NCI-H748 (cell line): ENCODE data around the gene VPS37B.
"Not testable (repeated sequence)": the region's sequence is repeated elsewhere in the genome, so short reads cannot be mapped to it uniquely, and the experiment has no call there.

Experiments
- DNase-seq: peaks from one replicate; lab custom pipeline; 2025; ENCODE audit not compliant: unreplicated experiment; lab: John Stamatoyannopoulos, UW

VPS37B gene

DNA sequence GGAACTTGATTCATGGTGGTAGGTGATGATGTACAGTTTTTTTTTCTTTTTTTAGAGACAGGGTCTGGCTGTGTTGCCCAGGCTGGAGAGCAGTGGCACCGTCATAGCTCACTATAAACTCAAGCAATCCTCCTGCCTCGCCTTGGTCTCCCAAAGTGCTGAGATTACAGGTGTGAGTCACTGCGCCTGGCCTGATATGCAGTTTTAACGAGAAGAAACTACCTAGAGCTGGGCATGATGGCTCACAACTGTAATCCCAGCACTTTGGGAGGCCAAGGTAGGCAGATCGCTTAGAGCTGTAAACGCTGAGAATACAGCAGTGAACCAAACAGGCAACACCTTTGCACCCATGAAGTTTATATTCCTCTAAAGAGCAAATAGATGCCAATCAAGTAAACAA lies 13.0 kb upstream of the VPS37B start:
- no peak for DNase-seq

GRCh38 chr12:122905258-122905657 lies 9.3 kb upstream of the VPS37B start:
- DNase-seq = not testable (repeated sequence)

DNA sequence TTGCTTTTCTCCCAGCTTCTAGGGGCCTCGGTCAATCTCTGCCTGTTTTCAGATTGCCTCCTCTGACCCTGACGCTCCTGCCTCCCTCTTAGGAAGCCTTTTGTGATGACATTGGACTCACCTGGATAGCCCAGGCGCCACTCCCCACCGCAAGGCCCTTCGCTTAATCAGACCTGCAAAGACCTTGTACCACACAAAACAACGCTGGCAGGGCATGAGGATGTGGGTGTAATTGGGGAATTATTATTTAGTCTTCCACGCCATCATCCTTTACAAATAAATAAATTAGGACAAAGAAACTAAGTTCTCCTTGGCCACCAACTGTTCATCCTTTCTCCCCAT lies 7.7 kb upstream of the VPS37B start:
- DNase-seq = no peak

DNA sequence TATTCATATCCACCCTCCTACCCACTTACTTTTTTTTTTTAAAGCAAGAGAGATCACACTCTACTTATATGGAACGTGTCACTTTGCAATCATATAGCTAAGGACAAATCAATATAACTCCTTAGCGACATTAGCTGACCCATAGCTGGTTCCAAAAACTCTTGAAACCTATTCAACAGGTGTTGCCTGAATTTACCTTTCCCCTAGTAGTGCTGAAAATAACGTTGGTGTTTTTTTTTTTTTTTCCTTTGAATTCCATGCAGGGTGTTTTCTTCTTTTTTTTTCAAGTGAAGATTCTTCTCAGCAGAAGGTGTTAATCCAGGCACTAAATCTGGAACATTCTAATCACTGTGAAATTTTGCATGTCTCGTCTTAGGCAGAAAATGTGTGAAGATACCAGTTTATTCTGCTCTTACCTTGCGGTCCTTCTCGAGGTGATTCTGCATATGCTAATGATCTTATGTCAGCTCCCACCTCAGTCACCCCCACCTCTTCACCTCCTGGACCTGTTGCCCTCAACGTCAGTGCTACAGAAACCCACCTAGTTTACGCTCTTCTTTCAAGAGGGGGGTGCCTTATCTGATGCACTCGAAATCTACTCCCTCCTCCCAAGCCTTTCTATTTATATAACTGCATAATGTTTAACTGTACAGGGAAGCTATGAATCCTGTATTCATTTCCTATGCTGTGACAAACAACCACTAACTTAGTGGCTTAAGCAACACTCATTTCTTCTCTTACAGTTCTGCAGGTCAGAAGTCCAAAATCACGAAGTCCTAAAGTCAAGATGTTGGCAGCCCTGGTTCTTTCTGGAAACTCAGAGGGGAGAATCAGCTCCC lies 7.1 kb upstream of the VPS37B start:
- no peak for DNase-seq

DNA sequence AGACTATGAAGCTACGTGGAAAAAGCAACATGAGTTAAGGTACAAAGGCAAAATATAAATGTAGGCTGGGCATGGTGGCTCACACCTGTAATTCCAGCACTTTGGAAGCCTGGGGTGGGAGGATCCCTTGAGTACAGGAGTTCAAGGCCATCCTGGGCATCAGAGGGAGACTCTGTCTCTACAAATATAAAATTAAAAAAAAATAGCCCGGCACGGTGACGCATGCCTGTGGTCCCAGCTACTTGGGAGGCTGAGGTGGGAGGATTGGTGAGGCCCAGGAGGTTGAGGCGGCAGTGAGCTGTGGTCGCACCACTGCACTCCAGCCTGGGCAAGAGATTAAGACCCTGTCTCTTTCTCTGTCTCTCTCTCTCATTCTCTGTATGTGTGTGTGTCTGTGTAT lies 4.0 kb upstream of the VPS37B start:
- DNase-seq = no peak

GRCh38 chr12:122896662-122897061 lies 738 bp upstream of the VPS37B start:
- DNase-seq = no peak

GRCh38 chr12:122895320-122895703 lies 612 bp downstream of the VPS37B start:
- no peak for DNase-seq

- DNase-seq = no peak
Observed at GRCh38 chr12:122894193-122895121, 1.5 kb downstream of the VPS37B start.

- no peak for DNase-seq
Observed at GRCh38 chr12:122893208-122894153, 2.4 kb downstream of the VPS37B start.

DNA sequence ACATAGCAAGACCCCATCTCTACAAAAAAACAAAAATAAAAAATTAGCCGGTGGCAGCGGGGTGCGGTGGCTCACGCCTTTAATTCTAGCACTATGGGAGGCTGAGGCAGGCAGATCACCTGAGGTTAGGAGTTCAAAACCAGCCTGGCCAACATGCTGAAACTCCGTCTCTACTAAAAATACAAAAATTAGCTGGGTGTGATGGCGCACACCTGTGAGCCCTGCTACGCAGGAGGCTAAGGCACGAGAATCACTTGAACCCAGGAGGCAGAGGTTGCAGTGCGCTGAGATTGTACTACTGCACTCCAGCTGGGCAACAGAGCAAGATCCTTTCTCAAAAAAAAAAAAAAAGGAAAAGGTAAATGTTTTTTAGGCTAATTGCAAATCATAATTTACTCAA lies 3.2 kb downstream of the VPS37B start:
- not testable (repeated sequence) for DNase-seq

DNA sequence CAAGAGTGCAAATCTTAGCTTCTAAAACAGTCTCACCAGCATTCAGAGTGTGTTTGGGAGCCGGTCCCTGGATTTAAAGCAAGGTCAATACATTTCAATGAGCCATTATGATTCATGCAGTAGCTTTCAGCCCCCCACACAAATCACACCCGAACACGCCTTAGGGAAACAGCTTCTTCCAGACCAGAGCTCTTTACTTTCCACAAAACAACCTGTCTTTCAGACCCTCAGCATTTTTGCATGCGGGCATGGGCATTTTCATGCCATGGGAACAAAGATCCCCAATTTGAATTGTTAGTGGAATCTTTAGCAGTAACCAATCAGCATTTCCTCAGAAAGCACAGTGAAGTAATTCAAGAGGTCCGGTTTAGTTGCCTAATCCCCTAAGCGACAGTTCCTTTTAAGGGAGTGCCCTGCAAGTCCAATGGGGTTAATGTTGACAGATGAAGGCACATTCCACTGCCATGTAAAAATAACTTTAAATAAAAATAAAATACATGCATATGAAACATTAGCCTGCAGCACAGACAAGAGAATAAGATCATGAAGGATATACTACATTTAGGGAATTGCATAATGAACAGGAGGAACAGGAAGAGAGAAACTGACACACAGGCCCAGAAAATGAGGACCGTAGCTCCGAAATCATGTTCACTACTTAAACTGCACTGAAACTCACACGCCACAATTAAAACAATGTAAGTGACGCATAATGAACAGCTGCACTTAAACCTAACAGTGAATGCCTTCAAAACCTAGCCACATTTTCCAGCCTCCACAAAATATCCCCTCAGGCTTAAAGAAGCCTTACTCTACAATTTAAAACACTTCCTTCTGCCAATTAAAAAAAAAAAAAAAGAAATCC lies 4.0 kb downstream of the VPS37B start:
- DNase-seq = no peak

DNA sequence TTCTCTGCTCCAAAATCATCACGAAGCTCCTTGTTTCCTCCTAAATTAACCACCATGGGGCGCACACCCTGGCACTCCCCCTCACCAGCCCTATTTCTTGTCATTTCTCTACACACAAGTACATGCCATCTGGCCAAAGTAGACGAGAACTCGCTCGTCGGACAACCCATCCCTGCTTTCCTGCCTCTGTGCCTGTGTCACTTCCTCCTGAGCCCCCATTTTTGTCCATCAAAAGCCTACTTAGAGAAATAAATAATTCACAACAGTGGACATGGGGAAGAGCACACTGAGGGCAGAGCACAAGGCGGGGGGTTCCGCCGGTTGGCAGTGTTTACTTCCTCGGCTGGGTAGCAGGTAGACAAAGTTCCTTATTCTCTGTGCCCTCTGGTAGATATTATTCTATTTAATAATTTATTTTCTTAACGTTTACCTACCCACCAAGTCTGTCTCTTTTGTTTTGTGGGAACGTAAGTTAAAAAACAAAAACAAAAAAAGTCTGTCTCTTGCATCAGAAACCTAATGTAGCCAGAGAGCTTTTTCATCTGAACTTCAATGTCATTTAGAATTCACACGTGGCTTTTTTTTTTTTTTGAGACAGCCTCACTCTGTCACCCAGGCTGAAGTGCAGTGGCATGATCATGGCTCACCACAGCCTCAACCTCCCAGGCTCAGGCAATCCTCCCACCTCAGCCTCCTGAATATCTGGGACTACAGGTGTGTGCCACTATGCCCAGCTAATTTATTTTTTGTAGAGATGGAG lies 6.0 kb downstream of the VPS37B start:
- no peak for DNase-seq

DNA sequence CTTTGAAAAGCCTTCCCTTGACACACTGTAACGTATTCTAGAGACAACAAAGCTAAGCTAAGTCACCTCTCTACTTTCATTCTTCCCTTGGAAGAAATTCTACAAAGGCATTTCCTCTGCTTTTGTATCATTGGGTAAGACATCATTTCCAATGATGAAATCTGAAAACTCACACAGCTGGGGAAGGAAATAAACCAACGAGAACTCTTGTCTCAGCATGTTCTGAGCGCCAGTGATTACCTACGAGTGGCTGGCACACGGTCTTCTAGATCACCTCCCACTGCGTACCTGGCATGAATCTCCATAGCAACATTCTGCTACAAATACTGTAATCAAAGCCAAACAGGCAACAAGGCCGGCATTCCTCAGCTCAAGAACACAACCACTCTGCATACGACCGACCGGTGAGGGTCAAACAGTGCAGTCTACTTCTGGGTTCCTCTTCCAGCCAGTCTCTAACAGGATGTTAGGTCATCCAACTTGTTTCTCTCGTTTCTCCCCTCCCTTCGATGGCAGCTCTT lies 7.6 kb downstream of the VPS37B start:
- DNase-seq = peak; percentile 68

DNA sequence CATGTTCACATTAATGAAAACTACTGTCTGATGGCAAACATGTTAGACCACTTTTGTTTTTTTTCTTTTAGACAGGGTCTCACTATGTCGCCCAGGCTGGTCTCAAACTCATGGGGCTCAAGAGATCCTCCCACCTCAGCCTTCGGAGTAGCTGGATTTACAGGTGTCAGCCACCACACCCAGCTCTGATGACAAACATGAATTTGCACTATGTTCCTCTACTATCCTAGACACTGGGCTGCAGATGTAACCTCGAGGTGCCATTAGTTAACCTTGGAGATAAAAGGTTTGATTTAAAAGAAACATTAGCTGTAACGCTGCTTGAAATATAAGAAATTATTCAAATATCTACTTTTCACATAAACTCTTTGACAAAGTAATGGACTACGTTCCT lies 8.1 kb downstream of the VPS37B start:
- no peak for DNase-seq

- DNase-seq = no peak
Observed at GRCh38 chr12:122886851-122887818, 8.8 kb downstream of the VPS37B start.

DNA sequence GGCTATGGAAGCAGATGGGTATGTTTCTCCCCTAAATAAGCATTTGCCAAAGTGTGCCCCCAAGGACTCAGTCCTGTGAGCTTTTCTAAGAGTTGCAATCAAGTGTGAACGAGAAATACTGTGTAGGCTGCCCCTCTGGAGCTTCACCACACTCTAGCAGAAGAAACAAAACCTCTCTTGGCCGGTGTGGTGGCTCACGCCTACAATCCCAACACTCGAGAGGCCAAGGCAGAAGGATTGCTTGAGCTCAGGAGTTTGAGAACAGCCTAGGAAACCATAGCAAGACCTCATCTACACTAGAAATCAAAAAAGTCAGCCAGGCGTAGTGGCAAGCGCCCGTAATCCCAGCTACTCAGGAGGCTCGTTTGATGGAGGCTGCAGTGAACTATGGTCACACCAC lies 9.8 kb downstream of the VPS37B start:
- no peak for DNase-seq

DNA sequence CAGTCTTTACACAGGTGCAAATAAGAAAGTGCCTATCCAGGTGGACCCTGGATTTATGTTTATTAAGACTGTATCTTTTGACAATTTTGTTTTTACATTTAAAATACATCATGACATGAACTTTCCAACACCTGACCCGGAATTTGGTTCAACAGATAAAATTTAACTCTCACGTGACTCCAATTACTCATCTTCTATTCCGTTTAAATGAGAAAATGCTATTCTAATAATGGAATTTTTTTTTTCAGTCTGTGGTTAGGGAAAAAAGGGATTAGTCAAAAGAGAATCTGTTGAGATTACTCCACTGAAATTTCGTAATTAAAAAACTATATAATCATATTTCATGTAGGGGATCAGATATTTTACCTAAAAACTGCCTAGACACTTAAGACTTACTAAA lies 11.1 kb downstream of the VPS37B start:
- no peak for DNase-seq
